ENCODE results near the gene FBXL17.

The FBXL17 gene

GRCh38 chr5:108064302-108064701, 317.6 kb downstream of the FBXL17 start:
- no peak overlapping the region for H3K4me3 ChIP-seq (ENCODE audit: low read length)
- TF ChIP-seq ZNF274 (IDR thresholded peaks at IDR 0.05; ENCODE audit: low read depth, low read length): no peak

GRCh38 chr5:108061941-108062340, 320.0 kb downstream of the FBXL17 start:
- no peak overlapping the region for H3K4me3 ChIP-seq (ENCODE audit: low read length)
- TF ChIP-seq ZNF274 (IDR thresholded peaks at IDR 0.05; ENCODE audit: low read depth, low read length): no peak

DNA sequence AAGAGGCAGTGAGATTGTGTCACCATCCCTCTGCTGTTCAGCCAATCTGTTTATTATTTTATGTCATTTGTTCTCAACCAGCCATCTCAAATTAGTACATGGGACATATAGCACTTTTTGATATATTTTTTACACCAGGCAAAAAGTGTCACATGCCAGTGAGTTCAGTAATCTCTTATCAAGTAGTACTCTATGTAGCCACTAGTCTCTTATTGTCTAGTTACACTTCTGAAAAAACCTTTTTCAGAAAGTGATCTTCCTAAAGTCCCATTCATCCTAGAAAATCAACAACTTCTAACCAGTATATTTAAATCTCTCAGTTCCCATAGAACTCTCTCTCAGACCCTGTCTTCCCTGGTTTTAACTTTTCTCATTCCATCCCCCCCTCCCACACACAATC, 321.6 kb downstream of the FBXL17 start:
- no peak overlapping the region for H3K4me3 ChIP-seq (ENCODE audit: low read length)
- no peak for TF ChIP-seq ZNF274 (IDR thresholded peaks at IDR 0.05; ENCODE audit: low read depth, low read length)

DNA sequence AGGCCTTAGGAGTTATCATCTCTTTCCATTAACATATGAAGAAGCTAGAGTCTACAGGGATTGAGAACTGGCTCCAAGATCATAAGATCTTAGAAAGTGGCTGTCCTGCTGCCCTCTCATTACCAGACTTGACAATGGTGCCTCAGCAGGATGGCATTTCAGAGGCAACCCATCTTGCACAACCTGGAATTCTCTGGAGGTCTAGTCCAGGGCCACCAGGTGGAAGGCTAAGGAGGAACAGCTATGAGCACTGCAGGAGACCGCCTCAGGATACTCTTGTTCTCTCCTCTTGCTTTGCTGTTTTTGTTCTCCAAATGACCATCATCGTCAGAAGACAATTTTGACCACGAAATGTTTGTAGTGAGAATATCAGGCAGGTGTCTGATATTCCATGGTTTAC, 322.6 kb downstream of the FBXL17 start:
- TF ChIP-seq ZNF274 (IDR thresholded peaks at IDR 0.05; ENCODE audit: low read depth, low read length): no peak
- no peak overlapping the region for H3K4me3 ChIP-seq (ENCODE audit: low read length)

DNA sequence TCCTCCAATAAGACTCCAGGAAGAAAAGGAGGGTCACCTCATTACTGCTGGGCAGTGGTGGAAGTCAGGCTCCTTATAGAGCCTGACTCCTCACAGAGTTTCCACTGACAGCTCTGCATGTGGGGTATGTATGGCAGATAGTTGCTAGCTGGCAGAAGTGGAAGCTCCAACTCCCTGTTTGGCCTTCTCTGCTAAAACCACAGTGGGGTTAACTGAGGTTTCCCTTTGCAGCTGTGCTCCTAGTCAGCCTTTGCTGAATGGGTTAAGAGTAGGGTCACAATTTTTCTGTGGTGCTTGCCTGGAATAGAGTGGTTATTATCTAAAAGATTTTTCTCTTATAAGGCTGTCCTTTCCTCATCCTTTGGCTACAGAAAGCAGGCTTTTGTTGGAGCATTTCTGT, 327.5 kb downstream of the FBXL17 start:
- no peak overlapping the region for H3K4me3 ChIP-seq (ENCODE audit: low read length)
- no peak for TF ChIP-seq ZNF274 (IDR thresholded peaks at IDR 0.05; ENCODE audit: low read depth, low read length)

GRCh38 chr5:108046955-108047670, 334.8 kb downstream of the FBXL17 start:
- TF ChIP-seq ZNF274 (IDR thresholded peaks at IDR 0.05; ENCODE audit: low read depth, low read length): no peak
- H3K4me3 ChIP-seq (ENCODE audit: low read length): no peak overlapping the region

- TF ChIP-seq ZNF274 (IDR thresholded peaks at IDR 0.05; ENCODE audit: low read depth, low read length): no peak
- no peak overlapping the region for H3K4me3 ChIP-seq (ENCODE audit: low read length)
Observed at GRCh38 chr5:108036482-108036881, 345.4 kb downstream of the FBXL17 start.

GRCh38 chr5:108028883-108029282, 353.0 kb downstream of the FBXL17 start:
- TF ChIP-seq ZNF274 (IDR thresholded peaks at IDR 0.05; ENCODE audit: low read depth, low read length): no peak
- H3K4me3 ChIP-seq (ENCODE audit: low read length): no peak overlapping the region

DNA sequence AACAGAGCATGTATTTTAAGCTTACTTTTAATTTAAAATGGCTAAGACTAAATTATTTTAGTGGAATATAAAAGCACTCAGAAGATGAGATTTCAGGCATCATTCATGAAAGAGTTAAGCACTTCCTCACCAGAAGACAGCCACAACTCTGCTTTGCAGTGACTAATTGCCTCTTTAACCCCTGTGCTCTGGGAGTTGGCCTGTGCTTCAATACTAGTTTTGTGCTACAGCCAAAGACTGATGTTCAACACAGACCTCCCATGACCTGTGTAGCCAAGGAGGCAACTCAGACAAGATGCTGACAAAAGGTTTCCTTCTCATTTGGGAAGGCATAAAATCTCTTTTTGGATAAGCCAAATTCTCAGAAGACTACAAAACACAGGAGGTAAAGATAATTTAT, 353.5 kb downstream of the FBXL17 start:
- H3K4me3 ChIP-seq (ENCODE audit: low read length): no peak overlapping the region
- TF ChIP-seq ZNF274 (IDR thresholded peaks at IDR 0.05; ENCODE audit: low read depth, low read length): no peak

GRCh38 chr5:108025957-108026356, 355.9 kb downstream of the FBXL17 start:
- TF ChIP-seq ZNF274 (IDR thresholded peaks at IDR 0.05; ENCODE audit: low read depth, low read length): no peak
- H3K4me3 ChIP-seq (ENCODE audit: low read length): no peak overlapping the region

DNA sequence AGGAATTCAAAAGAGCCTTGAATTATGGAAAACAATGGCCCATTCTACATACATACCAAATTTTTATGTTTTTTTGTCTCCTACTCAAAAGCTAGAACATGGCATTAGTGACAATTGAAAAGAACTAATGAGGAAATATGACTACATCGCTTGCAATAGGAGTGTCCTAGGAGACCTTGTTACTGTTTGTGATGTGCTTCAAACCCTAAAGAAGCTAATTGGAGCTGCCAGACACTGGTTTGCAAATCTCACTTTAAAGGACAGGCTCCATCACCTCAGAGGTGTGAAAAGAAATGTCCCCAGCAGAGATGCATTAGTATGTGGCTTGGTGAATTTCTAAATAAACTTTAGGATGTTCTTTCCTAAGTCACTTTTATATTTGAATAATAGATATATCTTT, 356.9 kb downstream of the FBXL17 start:
- no peak for TF ChIP-seq ZNF274 (IDR thresholded peaks at IDR 0.05; ENCODE audit: low read depth, low read length)
- H3K4me3 ChIP-seq (ENCODE audit: low read length): no peak overlapping the region

GRCh38 chr5:108016101-108016500, 365.8 kb downstream of the FBXL17 start:
- no peak overlapping the region for H3K4me3 ChIP-seq (ENCODE audit: low read length)
- TF ChIP-seq ZNF274 (IDR thresholded peaks at IDR 0.05; ENCODE audit: low read depth, low read length): no peak

GRCh38 chr5:108006791-108007190, 375.1 kb downstream of the FBXL17 start:
- TF ChIP-seq ZNF274 (IDR thresholded peaks at IDR 0.05; ENCODE audit: low read depth, low read length): no peak
- no peak overlapping the region for H3K4me3 ChIP-seq (ENCODE audit: low read length)

- TF ChIP-seq ZNF274 (IDR thresholded peaks at IDR 0.05; ENCODE audit: low read depth, low read length): no peak
- no peak overlapping the region for H3K4me3 ChIP-seq (ENCODE audit: low read length)
Observed at GRCh38 chr5:108003178-108003577, 378.7 kb downstream of the FBXL17 start.

GRCh38 chr5:108001222-108001621, 380.7 kb downstream of the FBXL17 start:
- H3K4me3 ChIP-seq (ENCODE audit: low read length): no peak overlapping the region
- no peak for TF ChIP-seq ZNF274 (IDR thresholded peaks at IDR 0.05; ENCODE audit: low read depth, low read length)
